Rectal smooth muscle tissue (tissue), 1 donor: Measurements from ENCODE around the gene DSCAML1.

Source experiments
- H3K27ac ChIP-seq: one replicate; pipeline ENCODE4 v1.7.0; 2013; ENCODE audit warnings: low read depth, low read length, inconsistent platforms
- H3K27me3 ChIP-seq: one replicate; pipeline ENCODE4 v1.7.0; 2013; ENCODE audit warnings: low read length; ENCODE audit not compliant: control insufficient read depth, insufficient read depth
- H3K36me3 ChIP-seq: one replicate; pipeline ENCODE4 v1.7.0; 2013; ENCODE audit warnings: low read length; ENCODE audit not compliant: control insufficient read depth, insufficient read depth
- H3K4me1 ChIP-seq: one replicate; pipeline ENCODE4 v1.7.0; 2013; ENCODE audit warnings: low read length; ENCODE audit not compliant: control insufficient read depth, insufficient read depth
- H3K4me3 ChIP-seq: one replicate; pipeline ENCODE4 v1.7.0; 2013; ENCODE audit warnings: low read length
- H3K9ac ChIP-seq: one replicate; pipeline ENCODE4 v1.7.0; 2013; ENCODE audit warnings: low read length

The DSCAML1 gene

GRCh38 chr11:117442049-117442868 is 354.8 kb downstream of the DSCAML1 start:
- Histone ChIP-seq H3K36me3 (no peaks in the 10 kb centered on the region), H3K27ac (no peak overlapping the region), H3K27me3 (no peaks in the 10 kb centered on the region), H3K4me3 (no peak overlapping the region), H3K4me1 (no peaks in the 10 kb centered on the region), H3K9ac (no peak overlapping the region)

GRCh38 chr11:117441146-117441975 is 355.7 kb downstream of the DSCAML1 start:
- H3K36me3 ChIP-seq = no peaks in the 10 kb centered on the region
- H3K4me1 ChIP-seq = no peaks in the 10 kb centered on the region
- no peak overlapping the region for H3K9ac ChIP-seq
- H3K27ac ChIP-seq = no peak overlapping the region
- H3K4me3 ChIP-seq = no peak overlapping the region
- H3K27me3 ChIP-seq = no peaks in the 10 kb centered on the region

- Histone ChIP-seq H3K27me3 (no peaks in the 10 kb centered on the region), H3K27ac (no peak overlapping the region), H3K4me3 (no peak overlapping the region), H3K9ac (no peak overlapping the region), H3K4me1 (no peaks in the 10 kb centered on the region), H3K36me3 (no peaks in the 10 kb centered on the region)
These were observed 356.8 kb downstream of the DSCAML1 start for GRCh38 chr11:117440258-117440657.

GRCh38 chr11:117439256-117439655 is 357.8 kb downstream of the DSCAML1 start:
- Histone ChIP-seq H3K36me3 (no peaks in the 10 kb centered on the region), H3K27me3 (no peaks in the 10 kb centered on the region), H3K27ac (no peak overlapping the region), H3K4me1 (no peaks in the 10 kb centered on the region), H3K4me3 (no peak overlapping the region), H3K9ac (no peak overlapping the region)

GRCh38 chr11:117438371-117439000 is 358.5 kb downstream of the DSCAML1 start:
- H3K4me1 ChIP-seq = no peaks in the 10 kb centered on the region
- H3K9ac ChIP-seq = no peak overlapping the region
- H3K27me3 ChIP-seq = no peaks in the 10 kb centered on the region
- no peaks in the 10 kb centered on the region for H3K36me3 ChIP-seq
- no peak overlapping the region for H3K27ac ChIP-seq
- H3K4me3 ChIP-seq = no peak overlapping the region

- Histone ChIP-seq H3K27me3 (no peaks in the 10 kb centered on the region), H3K27ac (no peak overlapping the region)
These were observed 359.3 kb downstream of the DSCAML1 start for GRCh38 chr11:117437791-117438130.

GRCh38 chr11:117437041-117437790 is 359.8 kb downstream of the DSCAML1 start:
- Histone ChIP-seq H3K9ac (no peak overlapping the region), H3K36me3 (no peaks in the 10 kb centered on the region), H3K4me3 (no peak overlapping the region), H3K27me3 (no peaks in the 10 kb centered on the region), H3K27ac (no peak overlapping the region), H3K4me1 (no peaks in the 10 kb centered on the region)

More at GRCh38 chr11:117437791-117438130, 359.3 kb downstream of the DSCAML1 start:
- no peak overlapping the region for H3K4me3 ChIP-seq
- no peaks in the 10 kb centered on the region for H3K36me3 ChIP-seq
- no peak overlapping the region for H3K9ac ChIP-seq
- H3K4me1 ChIP-seq = no peaks in the 10 kb centered on the region

- H3K4me3 ChIP-seq = no peak overlapping the region
- H3K36me3 ChIP-seq = no peaks in the 10 kb centered on the region
These were observed 361.7 kb downstream of the DSCAML1 start for GRCh38 chr11:117435326-117435725.

GRCh38 chr11:117434481-117434880 is 362.5 kb downstream of the DSCAML1 start:
- Histone ChIP-seq H3K36me3 (no peaks in the 10 kb centered on the region), H3K27me3 (no peaks in the 10 kb centered on the region), H3K4me3 (no peak overlapping the region), H3K4me1 (no peaks in the 10 kb centered on the region), H3K27ac (no peak overlapping the region), H3K9ac (no peak overlapping the region)

More at GRCh38 chr11:117435326-117435725, 361.7 kb downstream of the DSCAML1 start:
- H3K9ac ChIP-seq = no peak overlapping the region
- no peaks in the 10 kb centered on the region for H3K27me3 ChIP-seq
- no peaks in the 10 kb centered on the region for H3K4me1 ChIP-seq
- H3K27ac ChIP-seq = no peak overlapping the region

GRCh38 chr11:117433717-117434116 is 363.3 kb downstream of the DSCAML1 start:
- Histone ChIP-seq H3K4me3 (no peak overlapping the region), H3K36me3 (no peaks in the 10 kb centered on the region), H3K27ac (no peak overlapping the region), H3K9ac (no peak overlapping the region), H3K4me1 (no peaks in the 10 kb centered on the region), H3K27me3 (no peaks in the 10 kb centered on the region)

GRCh38 chr11:117431436-117431835 is 365.6 kb downstream of the DSCAML1 start:
- H3K27ac ChIP-seq = no peak overlapping the region
- H3K27me3 ChIP-seq = no peaks in the 10 kb centered on the region
- H3K4me1 ChIP-seq = no peaks in the 10 kb centered on the region
- H3K9ac ChIP-seq = no peak overlapping the region
- H3K36me3 ChIP-seq = no peaks in the 10 kb centered on the region
- no peak overlapping the region for H3K4me3 ChIP-seq
